KMS-11 (cell line): Measurements from ENCODE around the gene ITGAD.

Experiments used
- H2AFZ ChIP-seq: fragments of 200-600 bp; sonication (generic); 2 replicates; pipeline ENCODE4 v1.6.1; 2016; ENCODE audit warnings: antibody characterized with exemption, mixed run types, low read depth
- H3K27ac ChIP-seq: fragments of 200-600 bp; sonication (generic); 2 replicates; pipeline ENCODE4 v1.6.1; 2016; ENCODE audit warnings: mild to moderate bottlenecking, mixed run types
- H3K27me3 ChIP-seq: fragments of 200-600 bp; sonication (generic); 2 replicates; pipeline ENCODE4 v1.6.1; 2017; ENCODE audit warnings: mild to moderate bottlenecking, low read depth, mixed run types, moderate library complexity; ENCODE audit not compliant: insufficient read depth
- H3K36me3 ChIP-seq: fragments of 200-600 bp; sonication (generic); 2 replicates; pipeline ENCODE4 v1.6.1; 2017; ENCODE audit warnings: mild to moderate bottlenecking, mixed run types; ENCODE audit not compliant: insufficient read depth
- H3K4me1 ChIP-seq: fragments of 200-600 bp; sonication (generic); 2 replicates; pipeline ENCODE4 v1.6.1; 2016; ENCODE audit warnings: mild to moderate bottlenecking, low read depth, mixed run types; ENCODE audit not compliant: poor library complexity, severe bottlenecking
- H3K4me2 ChIP-seq: fragments of 200-600 bp; sonication (generic); 2 replicates; pipeline ENCODE4 v1.7.0; 2016; ENCODE audit warnings: mild to moderate bottlenecking, mixed run types
- H3K4me3 ChIP-seq: fragments of 200-600 bp; sonication (generic); IDR thresholded peaks from 2 replicates; pipeline ENCODE4 v1.6.1; 2017; ENCODE audit warnings: low read depth, low read length, mixed read lengths; ENCODE audit not compliant: insufficient read depth
- H3K79me2 ChIP-seq: fragments of 200-600 bp; sonication (generic); 2 replicates; pipeline ENCODE4 v1.6.1; 2016; ENCODE audit warnings: low read depth, mixed run types; ENCODE audit not compliant: insufficient read depth
- H3K9ac ChIP-seq: fragments of 200-600 bp; sonication (generic); 2 replicates; pipeline ENCODE4 v1.6.1; 2016; ENCODE audit warnings: mild to moderate bottlenecking, mixed run types
- H4K20me1 ChIP-seq: fragments of 200-600 bp; sonication (generic); 2 replicates; pipeline ENCODE4 v1.6.1; 2016; ENCODE audit warnings: mild to moderate bottlenecking, mixed run types; ENCODE audit not compliant: insufficient read depth
- CTCF ChIP-seq: fragments of 200-600 bp; sonication (generic); conservative IDR thresholded peaks from 2 replicates; pipeline ENCODE4 v1.6.1; 2017; ENCODE audit warnings: low read depth, mild to moderate bottlenecking, antibody characterized with exemption, low read length, moderate library complexity, mixed read lengths

ITGAD gene

DNA sequence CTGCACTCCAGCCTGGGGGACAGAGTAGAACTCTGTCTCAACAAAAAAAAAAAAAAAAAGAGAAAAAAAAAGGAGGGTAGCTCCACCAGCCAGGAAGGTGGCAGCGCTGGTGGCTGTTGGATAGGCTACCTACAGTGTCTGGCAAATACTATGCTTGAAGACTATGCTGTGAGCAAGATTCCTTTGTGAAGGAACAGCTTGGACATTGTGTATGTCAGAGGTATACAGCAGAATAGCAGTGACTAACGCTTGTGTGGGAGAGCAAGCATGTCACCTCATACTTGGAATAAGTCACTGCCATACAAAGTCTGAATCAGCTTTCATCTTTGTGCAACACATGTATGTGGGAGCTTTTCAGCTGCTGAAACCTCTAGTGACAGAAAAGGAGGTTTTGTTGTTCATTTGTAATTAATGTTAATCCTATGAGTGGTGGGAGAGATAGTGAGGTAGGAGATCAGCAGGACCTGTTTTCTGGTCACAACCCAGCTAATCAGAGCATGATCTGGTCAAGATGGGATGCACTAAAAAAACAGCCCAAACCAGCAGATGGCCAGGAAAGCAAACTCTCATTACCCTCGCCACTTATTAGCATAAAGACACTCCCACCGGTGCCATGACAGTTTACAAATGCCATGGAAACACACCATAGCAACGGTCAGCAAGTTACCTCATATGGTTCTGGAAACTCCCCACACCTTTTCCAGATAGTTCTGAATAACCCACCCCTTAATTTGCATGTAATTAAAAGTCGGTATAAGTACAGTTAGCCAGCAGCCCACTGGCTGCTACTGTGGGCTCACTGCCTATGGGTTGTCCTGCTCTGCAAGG is 6.8 kb upstream of the ITGAD start:
- Histone ChIP-seq H4K20me1 (no peaks in the 10 kb centered on the region), H3K27me3 (no peaks in the 10 kb centered on the region), H3K4me3 (no peak overlapping the region), H3K4me2 (no peak overlapping the region), H2AFZ (no peak overlapping the region), H3K9ac (no peak overlapping the region), H3K27ac (no peak overlapping the region), H3K4me1 (no peaks in the 10 kb centered on the region), H3K36me3 (no peaks in the 10 kb centered on the region), H3K79me2 (no peaks in the 10 kb centered on the region)
- TF ChIP-seq CTCF = no peak

DNA sequence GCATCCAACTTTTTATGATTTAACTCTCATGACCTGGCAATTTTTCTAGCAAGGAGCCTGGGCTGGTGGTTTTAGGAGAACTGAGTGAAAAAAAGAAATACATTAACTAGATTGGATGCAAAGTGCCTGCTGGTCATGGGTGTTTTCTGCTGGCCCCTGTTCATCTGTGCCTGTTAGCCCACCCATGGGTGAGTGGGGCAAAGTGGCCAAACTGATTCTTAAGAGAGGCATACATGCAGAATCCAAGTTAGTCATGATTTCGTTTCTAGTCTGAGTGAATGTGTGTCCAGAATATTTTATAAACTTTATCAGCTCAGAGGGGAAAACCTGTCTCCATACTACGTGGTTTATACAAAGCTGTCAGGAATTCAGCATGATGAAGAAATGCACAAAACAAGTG is 4.6 kb upstream of the ITGAD start:
- H3K36me3 ChIP-seq = no peaks in the 10 kb centered on the region
- H3K79me2 ChIP-seq = no peaks in the 10 kb centered on the region
- H3K9ac ChIP-seq = no peak overlapping the region
- TF ChIP-seq CTCF = no peak
- H3K4me2 ChIP-seq = no peak overlapping the region
- no peaks in the 10 kb centered on the region for H4K20me1 ChIP-seq
- H3K4me3 ChIP-seq = no peak overlapping the region
- no peaks in the 10 kb centered on the region for H3K4me1 ChIP-seq
- no peaks in the 10 kb centered on the region for H3K27me3 ChIP-seq
- H3K27ac ChIP-seq = no peak overlapping the region
- no peak overlapping the region for H2AFZ ChIP-seq

DNA sequence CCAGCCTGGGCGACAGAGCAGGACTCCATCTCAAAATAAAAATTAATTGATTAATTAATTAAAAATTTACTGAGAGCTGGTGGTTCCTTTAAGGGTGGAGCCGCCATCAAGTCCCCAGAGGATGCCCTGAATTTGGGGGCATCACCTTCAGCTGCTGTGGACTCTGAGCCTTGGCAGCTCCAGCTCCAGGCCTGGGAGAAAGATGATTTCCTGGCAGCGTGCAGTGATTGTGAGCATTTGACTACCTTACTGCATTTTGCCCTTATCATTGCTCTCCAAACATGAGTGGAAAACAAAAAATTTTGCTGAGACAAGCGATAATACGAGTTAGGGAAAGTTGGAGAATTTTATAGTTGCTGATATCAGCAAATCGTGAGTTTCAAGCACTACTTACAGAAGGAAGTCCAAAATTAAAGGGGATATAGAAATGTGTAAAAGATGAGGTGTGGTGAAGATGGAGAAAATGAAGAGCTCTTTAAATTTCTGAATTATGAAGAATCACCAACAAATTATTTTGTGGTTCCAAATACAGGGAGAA is 2.6 kb upstream of the ITGAD start:
- H3K4me1 ChIP-seq = no peaks in the 10 kb centered on the region
- no peak for TF ChIP-seq CTCF
- H3K27ac ChIP-seq = no peak overlapping the region
- H3K36me3 ChIP-seq = no peaks in the 10 kb centered on the region
- no peak overlapping the region for H3K4me2 ChIP-seq
- H3K9ac ChIP-seq = no peak overlapping the region
- no peaks in the 10 kb centered on the region for H4K20me1 ChIP-seq
- no peaks in the 10 kb centered on the region for H3K27me3 ChIP-seq
- no peak overlapping the region for H3K4me3 ChIP-seq
- no peak overlapping the region for H2AFZ ChIP-seq
- no peaks in the 10 kb centered on the region for H3K79me2 ChIP-seq

GRCh38 chr16:31395647-31396046 is 2.5 kb downstream of the ITGAD start:
- no peak for TF ChIP-seq CTCF
- Histone ChIP-seq H3K27ac (no peak overlapping the region), H3K36me3 (no peaks in the 10 kb centered on the region), H4K20me1 (no peaks in the 10 kb centered on the region), H3K9ac (no peak overlapping the region), H3K4me1 (no peaks in the 10 kb centered on the region), H3K79me2 (no peaks in the 10 kb centered on the region), H3K4me2 (no peak overlapping the region), H3K4me3 (no peak overlapping the region), H3K27me3 (no peaks in the 10 kb centered on the region), H2AFZ (no peak overlapping the region)
